ENCODE measurements around the gene IL17C. TPM values are rescaled to one million over a fixed set of nuclear protein-coding genes. Genes with fewer than 3 reads are reported as not detected.

The IL17C gene
- under 1 TPM in 1 of 4 donors, not detected in 3; 0.91 TPM for total RNA-seq

DNA sequence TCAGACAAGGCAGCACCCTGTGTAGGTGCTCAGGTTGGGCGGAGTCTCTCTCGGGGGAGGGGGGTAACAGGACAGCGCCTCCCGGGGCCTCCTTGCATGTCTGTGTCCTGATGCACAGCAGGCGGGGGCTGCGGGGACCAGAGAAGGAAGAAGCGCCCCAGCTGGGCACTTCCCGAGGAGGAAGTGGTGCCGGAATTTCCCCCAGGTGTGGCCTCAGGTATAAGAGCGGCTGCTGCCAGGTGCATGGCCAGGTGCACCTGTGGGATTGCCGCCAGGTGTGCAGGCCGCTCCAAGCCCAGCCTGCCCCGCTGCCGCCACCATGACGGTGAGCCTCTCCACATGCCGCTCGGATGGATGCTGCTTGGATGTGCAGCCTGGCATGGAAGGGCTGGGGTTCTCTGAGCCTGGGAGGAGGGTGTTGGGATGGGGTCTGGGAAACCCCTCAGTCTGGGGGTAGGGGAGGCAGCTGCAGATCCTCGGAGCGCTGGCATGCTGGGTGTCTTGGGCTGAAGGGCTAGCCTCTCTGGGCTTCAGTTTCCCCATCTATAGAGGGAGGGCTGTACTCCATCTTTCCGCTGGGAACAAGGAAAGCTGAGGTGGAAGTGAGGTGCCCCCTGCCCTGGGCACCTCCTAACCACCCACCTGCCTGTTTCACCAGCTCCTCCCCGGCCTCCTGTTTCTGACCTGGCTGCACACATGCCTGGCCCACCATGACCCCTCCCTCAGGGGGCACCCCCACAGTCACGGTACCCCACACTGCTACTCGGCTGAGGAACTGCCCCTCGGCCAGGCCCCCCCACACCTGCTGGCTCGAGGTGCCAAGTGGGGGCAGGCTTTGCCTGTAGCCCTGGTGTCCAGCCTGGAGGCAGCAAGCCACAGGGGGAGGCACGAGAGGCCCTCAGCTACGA, at the start of gene IL17C:
IL17C (plus strand) TSS at position 250 of the 908 bp plus-strand sequence; CDS start at position 320, 70 bp downstream.
- no peak for DNase-seq (ENCODE audit: low spot score in 2 of 2)
- WGBS, 2 donors = 26 to 30% methylated on average over 22 of the region's 27 CpGs
- intact Hi-C loops (cut with DNase I; ENCODE audit: low total_unique reads) = no loop called here
- no peak within 1 kb of the TSS for H3K4me3 ChIP-seq (ENCODE audit: low read depth, poor library complexity, severe bottlenecking)
- TF ChIP-seq POLR2A (IDR thresholded peaks at IDR 0.05) = no peak
- TF ChIP-seq, protein P1, sequence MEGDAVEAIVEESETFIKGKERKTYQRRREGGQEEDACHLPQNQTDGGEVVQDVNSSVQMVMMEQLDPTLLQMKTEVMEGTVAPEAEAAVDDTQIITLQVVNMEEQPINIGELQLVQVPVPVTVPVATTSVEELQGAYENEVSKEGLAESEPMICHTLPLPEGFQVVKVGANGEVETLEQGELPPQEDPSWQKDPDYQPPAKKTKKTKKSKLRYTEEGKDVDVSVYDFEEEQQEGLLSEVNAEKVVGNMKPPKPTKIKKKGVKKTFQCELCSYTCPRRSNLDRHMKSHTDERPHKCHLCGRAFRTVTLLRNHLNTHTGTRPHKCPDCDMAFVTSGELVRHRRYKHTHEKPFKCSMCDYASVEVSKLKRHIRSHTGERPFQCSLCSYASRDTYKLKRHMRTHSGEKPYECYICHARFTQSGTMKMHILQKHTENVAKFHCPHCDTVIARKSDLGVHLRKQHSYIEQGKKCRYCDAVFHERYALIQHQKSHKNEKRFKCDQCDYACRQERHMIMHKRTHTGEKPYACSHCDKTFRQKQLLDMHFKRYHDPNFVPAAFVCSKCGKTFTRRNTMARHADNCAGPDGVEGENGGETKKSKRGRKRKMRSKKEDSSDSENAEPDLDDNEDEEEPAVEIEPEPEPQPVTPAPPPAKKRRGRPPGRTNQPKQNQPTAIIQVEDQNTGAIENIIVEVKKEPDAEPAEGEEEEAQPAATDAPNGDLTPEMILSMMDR (IDR thresholded peaks at IDR 0.05) = no peak

- no peak for TF ChIP-seq POLR2A (IDR thresholded peaks at IDR 0.05)
- TF ChIP-seq, protein P1 (IDR thresholded peaks at IDR 0.05) = no peak
- WGBS, 2 donors = 83 to 89% methylated on average over 6 of the region's 6 CpGs
- no peak for DNase-seq (ENCODE audit: low spot score in 2 of 2)
- no peak overlapping the region for H3K4me3 ChIP-seq (ENCODE audit: low read depth, poor library complexity, severe bottlenecking)
- intact Hi-C loops (cut with DNase I; ENCODE audit: low total_unique reads) = no loop called here
These were observed 49.6 kb upstream of the IL17C start for GRCh38 chr16:88588754-88589153.

- no peak overlapping the region for H3K4me3 ChIP-seq (ENCODE audit: low read depth, poor library complexity, severe bottlenecking)
- 88 to 90% methylated on average over 11 of the region's 11 CpGs for WGBS, 2 donors
- intact Hi-C loops (cut with DNase I; ENCODE audit: low total_unique reads) = no loop called here
- no peak for TF ChIP-seq POLR2A (IDR thresholded peaks at IDR 0.05)
- TF ChIP-seq, protein P1 (IDR thresholded peaks at IDR 0.05) = no peak
- DNase-seq (ENCODE audit: low spot score in 2 of 2) = no peak
These were observed 48.9 kb upstream of the IL17C start for GRCh38 chr16:88589441-88589840.

GRCh38 chr16:88591577-88592021, 46.8 kb upstream of the IL17C start:
- peak in 1 of 2 donors; percentile 21 for DNase-seq (ENCODE audit: low spot score in 2 of 2)
- intact Hi-C loops (cut with DNase I; ENCODE audit: low total_unique reads) = no loop called here
- 66 to 70% methylated on average over 10 of the region's 10 CpGs for WGBS, 2 donors

DNA sequence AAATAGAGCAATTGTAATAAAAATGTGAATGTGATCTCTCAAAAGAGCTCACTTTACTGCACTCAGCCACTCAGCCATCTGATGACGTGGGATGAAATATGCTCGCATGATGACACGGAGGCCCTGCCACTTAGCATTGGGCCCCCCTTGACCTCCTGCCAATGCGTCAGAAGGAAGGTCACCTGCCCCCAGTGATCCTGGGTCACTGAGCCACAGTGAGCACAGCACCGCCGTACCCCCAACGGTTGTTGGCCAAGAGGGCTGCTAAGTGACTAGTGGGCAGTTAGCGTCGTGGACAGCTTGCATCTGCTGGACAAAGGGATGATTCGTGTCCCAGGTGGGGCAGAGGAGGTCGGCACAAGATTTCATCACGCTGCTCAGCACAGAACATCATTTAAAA, 45.3 kb upstream of the IL17C start:
- DNase-seq (ENCODE audit: low spot score in 2 of 2) = no peak
- no peak for TF ChIP-seq POLR2A (IDR thresholded peaks at IDR 0.05)
- TF ChIP-seq, protein P1 (IDR thresholded peaks at IDR 0.05) = no peak
- no peak overlapping the region for H3K4me3 ChIP-seq (ENCODE audit: low read depth, poor library complexity, severe bottlenecking)
- 94% methylated on average over 12 of the region's 12 CpGs for WGBS, 2 donors
- intact Hi-C loops (cut with DNase I; ENCODE audit: low total_unique reads) = no loop called here

More at GRCh38 chr16:88591577-88592021, 46.8 kb upstream of the IL17C start:
- H3K4me3 ChIP-seq (ENCODE audit: low read depth, poor library complexity, severe bottlenecking) = no peak overlapping the region
- TF ChIP-seq POLR2A (IDR thresholded peaks at IDR 0.05) = no peak
- TF ChIP-seq, protein P1 (IDR thresholded peaks at IDR 0.05) = no peak
